Adrenal gland (tissue), 5 donors: Measurements from ENCODE around the gene CACNA1E.

ENCODE experiments used
- POLR2A ChIP-seq, 2 donors: fragments of 450-650 bp; IDR thresholded peaks; one replicate each; pipeline ENCODE4 v1.6.1; 2017; ENCODE audit warnings: antibody characterized with exemption in 2 of 2, mild to moderate bottlenecking in 2 of 2, moderate library complexity in 1 of 2
- TF ChIP-seq, protein P1 (sequence below), 6 experiments: fragments of 450-650 bp in 4 of 6; fragments of 200-600 bp in 2 of 6; sonication (generic) in 1 of 6; IDR thresholded peaks; 1 replicate in 5 of 6; 2 replicates in 1 of 6; pipeline versions ENCODE4 v1.5.1 to v1.8.0; 2016 to 2021; ENCODE audit warnings: antibody characterized with exemption in 6 of 6, mild to moderate bottlenecking in 2 of 6, moderate library complexity in 1 of 6
- donor health status: DM: no; HTN: no; CAD: no.

- TF ChIP-seq, protein P1, sequence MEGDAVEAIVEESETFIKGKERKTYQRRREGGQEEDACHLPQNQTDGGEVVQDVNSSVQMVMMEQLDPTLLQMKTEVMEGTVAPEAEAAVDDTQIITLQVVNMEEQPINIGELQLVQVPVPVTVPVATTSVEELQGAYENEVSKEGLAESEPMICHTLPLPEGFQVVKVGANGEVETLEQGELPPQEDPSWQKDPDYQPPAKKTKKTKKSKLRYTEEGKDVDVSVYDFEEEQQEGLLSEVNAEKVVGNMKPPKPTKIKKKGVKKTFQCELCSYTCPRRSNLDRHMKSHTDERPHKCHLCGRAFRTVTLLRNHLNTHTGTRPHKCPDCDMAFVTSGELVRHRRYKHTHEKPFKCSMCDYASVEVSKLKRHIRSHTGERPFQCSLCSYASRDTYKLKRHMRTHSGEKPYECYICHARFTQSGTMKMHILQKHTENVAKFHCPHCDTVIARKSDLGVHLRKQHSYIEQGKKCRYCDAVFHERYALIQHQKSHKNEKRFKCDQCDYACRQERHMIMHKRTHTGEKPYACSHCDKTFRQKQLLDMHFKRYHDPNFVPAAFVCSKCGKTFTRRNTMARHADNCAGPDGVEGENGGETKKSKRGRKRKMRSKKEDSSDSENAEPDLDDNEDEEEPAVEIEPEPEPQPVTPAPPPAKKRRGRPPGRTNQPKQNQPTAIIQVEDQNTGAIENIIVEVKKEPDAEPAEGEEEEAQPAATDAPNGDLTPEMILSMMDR (IDR thresholded peaks at IDR 0.05), result no peak
- TF ChIP-seq POLR2A (IDR thresholded peaks at IDR 0.05), result no peak
These were observed 24.9 kb upstream of the CACNA1E start for GRCh38 chr1:181458419-181458818.
